ENCODE data around the gene LHFPL6.
A peak's percentile ranks its signal among the peaks of the same experiment; 100 is the strongest.

Gene LHFPL6

GRCh38 chr13:39399102-39399501 is 203.9 kb downstream of the LHFPL6 start:
- H3K4me3 ChIP-seq (replicated peaks in 1 of 2; ENCODE audit: low read depth in 2 of 2, low read length in 2 of 2): no peak overlapping the region
- TF ChIP-seq, protein P1, sequence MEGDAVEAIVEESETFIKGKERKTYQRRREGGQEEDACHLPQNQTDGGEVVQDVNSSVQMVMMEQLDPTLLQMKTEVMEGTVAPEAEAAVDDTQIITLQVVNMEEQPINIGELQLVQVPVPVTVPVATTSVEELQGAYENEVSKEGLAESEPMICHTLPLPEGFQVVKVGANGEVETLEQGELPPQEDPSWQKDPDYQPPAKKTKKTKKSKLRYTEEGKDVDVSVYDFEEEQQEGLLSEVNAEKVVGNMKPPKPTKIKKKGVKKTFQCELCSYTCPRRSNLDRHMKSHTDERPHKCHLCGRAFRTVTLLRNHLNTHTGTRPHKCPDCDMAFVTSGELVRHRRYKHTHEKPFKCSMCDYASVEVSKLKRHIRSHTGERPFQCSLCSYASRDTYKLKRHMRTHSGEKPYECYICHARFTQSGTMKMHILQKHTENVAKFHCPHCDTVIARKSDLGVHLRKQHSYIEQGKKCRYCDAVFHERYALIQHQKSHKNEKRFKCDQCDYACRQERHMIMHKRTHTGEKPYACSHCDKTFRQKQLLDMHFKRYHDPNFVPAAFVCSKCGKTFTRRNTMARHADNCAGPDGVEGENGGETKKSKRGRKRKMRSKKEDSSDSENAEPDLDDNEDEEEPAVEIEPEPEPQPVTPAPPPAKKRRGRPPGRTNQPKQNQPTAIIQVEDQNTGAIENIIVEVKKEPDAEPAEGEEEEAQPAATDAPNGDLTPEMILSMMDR (IDR thresholded peaks at IDR 0.05; ENCODE audit: low read depth, low read length): no peak
- no peak for DNase-seq (ENCODE audit: low read depth in 2 of 2)

DNA sequence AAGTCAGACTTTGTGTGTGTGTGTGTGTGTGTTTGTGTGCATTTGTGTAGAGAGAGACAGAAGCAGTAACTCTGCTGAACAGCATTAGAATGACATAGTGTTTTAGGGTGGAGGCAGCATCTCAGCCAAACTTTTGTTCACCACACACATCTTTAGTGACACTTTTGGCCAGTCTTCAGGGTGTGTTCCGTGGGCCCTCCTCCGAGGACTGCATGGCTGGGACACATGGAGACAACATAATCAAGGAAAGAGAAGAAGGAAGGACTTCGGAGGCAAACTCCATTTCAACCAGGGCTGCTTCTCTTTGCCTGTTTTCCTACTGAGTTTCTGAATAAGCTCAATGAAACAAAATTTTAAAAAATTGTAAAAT is 205.1 kb downstream of the LHFPL6 start:
- no peak overlapping the region for H3K4me3 ChIP-seq (replicated peaks in 1 of 2; ENCODE audit: low read depth in 2 of 2, low read length in 2 of 2)
- DNase-seq (ENCODE audit: low read depth in 2 of 2): no peak
- TF ChIP-seq, protein P1 (IDR thresholded peaks at IDR 0.05; ENCODE audit: low read depth, low read length): no peak

DNA sequence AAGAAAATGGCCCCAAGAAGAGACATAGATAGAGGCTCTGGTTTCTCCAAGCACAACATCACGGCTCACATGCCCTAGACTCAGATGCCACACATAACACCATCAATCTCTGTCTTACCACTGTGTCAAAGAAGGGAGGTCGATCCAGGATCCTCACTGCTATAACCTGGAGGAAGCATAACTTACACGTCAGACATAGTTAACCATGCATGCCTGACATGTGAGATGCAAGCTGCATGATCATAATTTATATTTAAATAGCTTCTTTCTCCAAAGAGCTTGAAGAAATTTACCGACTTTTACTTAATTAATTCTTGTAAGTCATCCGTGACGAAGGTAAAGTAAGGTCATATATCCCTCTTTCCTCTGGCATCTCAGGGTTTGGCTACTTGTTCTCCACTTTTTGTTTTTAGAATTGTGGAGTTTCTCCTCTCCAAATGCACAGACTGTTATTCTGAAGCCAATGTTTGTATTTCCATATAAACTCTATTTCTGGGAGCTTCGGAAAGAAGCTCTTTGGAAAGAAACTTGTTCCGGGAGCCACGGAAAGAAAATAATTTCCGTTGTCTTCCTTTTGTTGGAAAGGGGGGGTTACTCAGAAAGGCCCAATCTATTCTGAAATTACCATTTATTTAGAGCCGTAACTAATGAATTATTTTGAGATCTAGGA is 205.6 kb downstream of the LHFPL6 start:
- no peak for DNase-seq (ENCODE audit: low read depth in 2 of 2)
- TF ChIP-seq, protein P1 (IDR thresholded peaks at IDR 0.05; ENCODE audit: low read depth, low read length): no peak
- H3K4me3 ChIP-seq (replicated peaks in 1 of 2; ENCODE audit: low read depth in 2 of 2, low read length in 2 of 2): no peak overlapping the region

DNA sequence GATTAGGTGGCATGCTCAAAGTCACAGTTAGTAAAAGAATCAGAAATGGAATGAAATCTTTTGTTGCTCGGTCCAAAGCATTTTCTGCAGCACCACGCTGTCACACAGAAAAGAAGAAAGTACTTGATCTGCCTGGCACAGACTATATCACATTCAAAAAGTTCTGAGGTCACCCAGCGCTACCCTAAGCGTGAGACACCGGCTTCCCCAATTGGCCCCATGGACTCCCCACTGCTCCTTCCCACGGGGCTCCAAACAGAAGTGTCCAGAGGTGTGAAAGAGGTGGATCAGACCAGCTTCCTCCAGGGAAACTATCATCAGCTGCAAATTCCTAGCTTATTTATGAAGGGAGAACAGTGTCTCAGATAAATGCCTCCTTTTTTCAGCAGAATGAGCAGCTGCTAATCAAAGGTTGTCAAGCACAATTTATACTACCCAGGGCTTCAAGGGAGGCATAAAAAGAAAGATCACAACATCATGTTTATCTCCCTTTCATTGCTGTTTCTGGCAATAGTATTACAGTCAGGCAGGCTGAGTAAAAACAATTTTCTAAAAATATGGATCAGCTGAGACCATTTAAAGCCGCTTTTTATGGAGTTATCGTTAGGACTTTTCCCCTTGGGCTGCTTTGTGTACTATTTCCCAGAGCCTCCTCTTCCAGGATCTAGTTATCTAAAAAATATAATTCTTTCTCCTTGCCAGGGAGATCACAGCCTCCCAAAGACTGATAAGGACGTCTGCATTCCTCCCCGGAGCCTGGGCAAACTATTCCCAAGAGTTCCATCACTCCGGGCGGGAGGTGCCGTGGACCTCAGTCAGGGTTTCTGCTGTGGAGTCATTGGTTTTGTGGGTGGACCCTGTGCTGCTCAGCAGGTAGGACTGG is 208.0 kb downstream of the LHFPL6 start:
- TF ChIP-seq, protein P1 (IDR thresholded peaks at IDR 0.05; ENCODE audit: low read depth, low read length): no peak
- H3K4me3 ChIP-seq (replicated peaks in 1 of 2; ENCODE audit: low read depth in 2 of 2, low read length in 2 of 2): no peak overlapping the region
- DNase-seq (ENCODE audit: low read depth in 2 of 2): peak in 1 of 2 donors; percentile 39

DNA sequence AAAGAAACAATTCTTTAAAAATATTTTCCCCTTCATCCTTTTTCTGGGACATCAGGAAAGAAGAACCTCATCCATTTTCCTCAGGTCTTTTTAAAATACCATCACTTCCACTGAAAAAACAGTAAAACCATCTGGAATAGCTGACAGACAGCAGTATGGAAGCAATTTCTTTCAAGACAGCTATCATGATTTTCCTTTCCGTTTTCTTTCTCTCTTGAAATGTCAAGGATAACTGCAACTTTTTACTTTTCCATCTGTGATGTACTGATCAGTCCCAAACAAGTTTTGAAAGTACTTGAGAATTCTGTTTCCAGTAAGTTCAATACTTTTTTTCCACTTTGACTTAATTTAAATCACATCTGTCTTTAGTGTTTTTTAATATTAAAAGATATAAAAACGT is 211.2 kb downstream of the LHFPL6 start:
- no peak for DNase-seq (ENCODE audit: low read depth in 2 of 2)
- no peak overlapping the region for H3K4me3 ChIP-seq (replicated peaks in 1 of 2; ENCODE audit: low read depth in 2 of 2, low read length in 2 of 2)
- TF ChIP-seq, protein P1 (IDR thresholded peaks at IDR 0.05; ENCODE audit: low read depth, low read length): no peak

GRCh38 chr13:39389013-39389412 is 214.0 kb downstream of the LHFPL6 start:
- TF ChIP-seq, protein P1 (IDR thresholded peaks at IDR 0.05; ENCODE audit: low read depth, low read length): no peak
- H3K4me3 ChIP-seq (replicated peaks in 1 of 2; ENCODE audit: low read depth in 2 of 2, low read length in 2 of 2): no peak overlapping the region
- no peak for DNase-seq (ENCODE audit: low read depth in 2 of 2)
